BLaER1 treated with 17β-estradiol and CSF1 and Interleukin-3, amounts not matched to agents 10 nM and 100 nM (cell line): ENCODE data around the gene MAP3K3.
A peak's percentile ranks its signal among the peaks of the same experiment; 100 is the strongest.

Source experiments
- H3K27ac ChIP-seq, 11 experiments: shearing (Covaris generic); formaldehyde crosslinking; 2 replicates each; pipeline ENCODE4 v1.8.1; 2022
- H3K27me3 ChIP-seq, 11 experiments: shearing (Covaris generic); formaldehyde crosslinking; 2 replicates each; pipeline ENCODE4 v1.8.1; 2022
- H3K36me3 ChIP-seq, 11 experiments: shearing (Covaris generic); formaldehyde crosslinking; 2 replicates each; pipeline ENCODE4 v1.8.1; 2022
- H3K4me1 ChIP-seq, 10 experiments: shearing (Covaris generic); formaldehyde crosslinking; 2 replicates each; pipeline ENCODE4 v1.8.1; 2022
- H3K4me2 ChIP-seq, 11 experiments: shearing (Covaris generic); formaldehyde crosslinking; 2 replicates each; pipeline ENCODE4 v1.8.1; 2022
- H3K4me3 ChIP-seq, 10 experiments: shearing (Covaris generic); formaldehyde crosslinking; 2 replicates each; pipeline ENCODE4 v1.8.1; 2022
- H3K9ac ChIP-seq, 11 experiments: shearing (Covaris generic); formaldehyde crosslinking; 2 replicates each; pipeline ENCODE4 v1.8.1; 2022
- H3K9me3 ChIP-seq, 11 experiments: shearing (Covaris generic); formaldehyde crosslinking; replicated peaks in 1 of 11; 2 replicates each; pipeline ENCODE4 v1.8.1; 2022
- H4K20me1 ChIP-seq, 11 experiments: shearing (Covaris generic); formaldehyde crosslinking; 2 replicates each; pipeline ENCODE4 v1.8.1; 2022
- Cebpa-rat ChIP-seq, 11 experiments: shearing (Covaris generic); IDR thresholded peaks; 2 replicates each; pipeline ENCODE4 v1.8.1; 2022

Gene MAP3K3

GRCh38 chr17:63699638-63700527 is 77.7 kb downstream of the MAP3K3 start, which contains the start of gene LIMD2:
Gene LIMD2 (minus strand): TSS chr17:63700125. CDS start chr17:63699298, 827 bp downstream.
- peak within 1 kb of the TSS; percentile 64 to 99 (median 89) for H3K4me3 ChIP-seq
- H3K27ac ChIP-seq: peak within 1 kb of the TSS; percentile 86 to 100 (median 99)
- H3K4me1 ChIP-seq: peaks cover 76 to 84% (median 78%) of the 10 kb centered on the region in 10 experiments
- peak within 1 kb of the TSS; percentile 89 to 99 (median 97) for H3K9ac ChIP-seq
- H3K36me3 ChIP-seq: peaks cover 22 to 61% (median 48%) of the 10 kb centered on the region in 11 experiments; a peak in 21 of 22 replicates
- no peaks in the 10 kb centered on the region for H3K9me3 ChIP-seq
- TF ChIP-seq Cebpa-rat (IDR thresholded peaks at IDR 0.05): no peak
- H3K27me3 ChIP-seq: no peaks in the 10 kb centered on the region
- H3K4me2 ChIP-seq: peak within 1 kb of the TSS; percentile 93 to 100 (median 99)
- H4K20me1 ChIP-seq: peaks cover 28 to 71% (median 62%) of the 10 kb centered on the region in 11 experiments; a peak in 21 of 22 replicates

GRCh38 chr17:63700528-63701455 is 78.6 kb downstream of the MAP3K3 start:
- Histone ChIP-seq H3K4me1 (peaks cover 76 to 84% (median 78%) of the 10 kb centered on the region in 10 experiments), H3K4me3 (peak overlapping the region; percentile 64 to 99 (median 89)), H4K20me1 (peaks cover 19 to 71% (median 62%) of the 10 kb centered on the region in 11 experiments; a peak in 21 of 22 replicates), H3K9me3 (no peaks in the 10 kb centered on the region), H3K36me3 (peaks cover 28 to 65% (median 51%) of the 10 kb centered on the region in 11 experiments; a peak in 21 of 22 replicates), H3K27ac (peak overlapping the region; percentile 86 to 100 (median 99)), H3K4me2 (peak overlapping the region; percentile 89 to 99 (median 96)), H3K9ac (peak overlapping the region; percentile 89 to 99 (median 97)), H3K27me3 (no peaks in the 10 kb centered on the region)
- TF ChIP-seq Cebpa-rat (IDR thresholded peaks at IDR 0.05): no peak

- H3K4me1 ChIP-seq: peaks cover 76 to 84% (median 78%) of the 10 kb centered on the region in 10 experiments
- peak overlapping the region; percentile 86 to 100 (median 99) for H3K27ac ChIP-seq
- no peaks in the 10 kb centered on the region for H3K27me3 ChIP-seq
- TF ChIP-seq Cebpa-rat (IDR thresholded peaks at IDR 0.05): no peak
- H3K4me2 ChIP-seq: peak overlapping the region; percentile 89 to 99 (median 96)
- H4K20me1 ChIP-seq: peaks cover 13 to 71% (median 62%) of the 10 kb centered on the region in 11 experiments; a peak in 21 of 22 replicates
- peak overlapping the region; percentile 89 to 99 (median 97); a peak in 21 of 22 replicates for H3K9ac ChIP-seq
- peak overlapping the region; percentile 64 to 99 (median 89) for H3K4me3 ChIP-seq
- H3K36me3 ChIP-seq: peaks cover 31 to 65% (median 51%) of the 10 kb centered on the region in 11 experiments
- no peaks in the 10 kb centered on the region for H3K9me3 ChIP-seq
Observed at GRCh38 chr17:63701456-63701820, 79.2 kb downstream of the MAP3K3 start.

GRCh38 chr17:63701868-63702720 is 79.9 kb downstream of the MAP3K3 start:
- Histone ChIP-seq H3K4me3 (peak overlapping the region; percentile 64 to 99 (median 89)), H4K20me1 (peaks cover 6 to 71% (median 61%) of the 10 kb centered on the region in 11 experiments; a peak in 20 of 22 replicates), H3K27me3 (no peaks in the 10 kb centered on the region), H3K4me2 (peak overlapping the region; percentile 89 to 99 (median 96)), H3K36me3 (peaks cover 35 to 65% (median 51%) of the 10 kb centered on the region in 11 experiments), H3K4me1 (peaks cover 76 to 84% (median 78%) of the 10 kb centered on the region in 10 experiments), H3K27ac (peak overlapping the region in 10 of 11 experiments; percentile 90 to 100 (median 100); a peak in 20 of 22 replicates), H3K9me3 (no peaks in the 10 kb centered on the region), H3K9ac (peak overlapping the region; percentile 89 to 99 (median 97))
- TF ChIP-seq Cebpa-rat (IDR thresholded peaks at IDR 0.05): no peak

GRCh38 chr17:63702721-63703015 is 80.5 kb downstream of the MAP3K3 start:
- peak overlapping the region; percentile 64 to 99 (median 92); a peak in 19 of 22 replicates for H3K9ac ChIP-seq
- H3K4me3 ChIP-seq: peak overlapping the region; percentile 43 to 99 (median 89); a peak in 17 of 20 replicates
- peaks cover under 1 to 69% (median 55%) of the 10 kb centered on the region in 11 experiments; a peak in 20 of 22 replicates for H4K20me1 ChIP-seq
- H3K4me1 ChIP-seq: peaks cover 73 to 80% (median 75%) of the 10 kb centered on the region in 10 experiments
- no peak for TF ChIP-seq Cebpa-rat (IDR thresholded peaks at IDR 0.05)
- H3K27ac ChIP-seq: peak overlapping the region in 10 of 11 experiments; percentile 55 to 100 (median 98); a peak in 18 of 22 replicates
- peaks cover 39 to 65% (median 50%) of the 10 kb centered on the region in 11 experiments for H3K36me3 ChIP-seq
- H3K4me2 ChIP-seq: peak overlapping the region; percentile 89 to 99 (median 96)
- H3K9me3 ChIP-seq: no peaks in the 10 kb centered on the region
- no peaks in the 10 kb centered on the region for H3K27me3 ChIP-seq

GRCh38 chr17:63703029-63703428 is 80.8 kb downstream of the MAP3K3 start:
- Histone ChIP-seq H3K27me3 (no peaks in the 10 kb centered on the region), H3K4me2 (peak overlapping the region; percentile 89 to 99 (median 96)), H3K9me3 (no peaks in the 10 kb centered on the region), H3K27ac (peak overlapping the region in 10 of 11 experiments; percentile 55 to 100 (median 98); a peak in 17 of 22 replicates), H3K4me1 (peaks cover 69 to 77% (median 71%) of the 10 kb centered on the region in 10 experiments), H4K20me1 (peaks cover 0 to 66% (median 52%) of the 10 kb centered on the region in 11 experiments; a peak in 19 of 22 replicates), H3K9ac (peak overlapping the region; percentile 40 to 99 (median 92); a peak in 20 of 22 replicates), H3K36me3 (peaks cover 39 to 65% (median 53%) of the 10 kb centered on the region in 11 experiments), H3K4me3 (peak overlapping the region in 8 of 10 experiments; percentile 52 to 99 (median 92); a peak in 11 of 20 replicates)
- no peak for TF ChIP-seq Cebpa-rat (IDR thresholded peaks at IDR 0.05)

- no peaks in the 10 kb centered on the region for H3K27me3 ChIP-seq
- peak overlapping the region in 6 of 11 experiments; percentile 97 to 100 (median 100); a peak in 10 of 22 replicates for H3K27ac ChIP-seq
- H3K9me3 ChIP-seq: no peaks in the 10 kb centered on the region
- H3K4me3 ChIP-seq: peak overlapping the region in 5 of 10 experiments; percentile 88 to 99 (median 96); a peak in 6 of 20 replicates
- H3K36me3 ChIP-seq: peaks cover 46 to 65% (median 56%) of the 10 kb centered on the region in 11 experiments
- peaks cover 64 to 70% (median 68%) of the 10 kb centered on the region in 10 experiments for H3K4me1 ChIP-seq
- H3K4me2 ChIP-seq: peak overlapping the region; percentile 89 to 99 (median 96); a peak in 21 of 22 replicates
- no peak for TF ChIP-seq Cebpa-rat (IDR thresholded peaks at IDR 0.05)
- H3K9ac ChIP-seq: peak overlapping the region in 10 of 11 experiments; percentile 21 to 99 (median 94); a peak in 17 of 22 replicates
- peaks cover 0 to 59% (median 45%) of the 10 kb centered on the region in 11 experiments; a peak in 19 of 22 replicates for H4K20me1 ChIP-seq
Observed at GRCh38 chr17:63703556-63704258, 81.5 kb downstream of the MAP3K3 start.
